GM23248 (cell line): ENCODE measurements around the gene RABIF.

ENCODE experiments used
- EZH2 ChIP-seq: fragments of 200-600 bp; sonication (generic); IDR thresholded peaks from 2 replicates; pipeline ENCODE4 v1.6.1; 2018; ENCODE audit warnings: antibody characterized with exemption, mild to moderate bottlenecking; ENCODE audit not compliant: insufficient read depth, poor library complexity, severe bottlenecking
- EZH2phosphoT487 ChIP-seq: fragments of 200-600 bp; sonication (generic); IDR thresholded peaks from 2 replicates; pipeline ENCODE4 v1.6.1; 2018; ENCODE audit warnings: antibody characterized with exemption, moderate library complexity, mild to moderate bottlenecking, low read depth; ENCODE audit not compliant: insufficient read depth

DNA sequence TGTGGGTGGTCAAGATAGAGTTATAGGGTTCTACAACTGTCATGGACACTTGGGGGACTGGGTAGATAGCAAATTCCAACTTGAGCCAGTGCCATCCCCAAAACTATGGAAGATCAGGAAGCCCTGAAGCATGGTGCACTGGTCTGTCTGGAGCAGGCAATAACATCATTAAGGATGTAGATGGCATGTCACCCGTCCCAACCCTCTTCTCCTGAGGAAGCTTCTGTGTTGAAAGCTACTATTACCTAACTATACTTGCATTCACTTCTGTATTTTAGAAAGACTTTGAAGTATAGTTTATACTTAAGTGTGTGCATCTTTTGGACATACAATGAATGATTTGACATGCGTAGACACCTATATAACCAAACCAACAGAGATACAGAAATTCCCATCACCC, 32.9 kb downstream of the RABIF start:
- TF ChIP-seq EZH2phosphoT487, result no peak
- TF ChIP-seq EZH2, result no peak
